DOHH2 (cell line): ENCODE data around the gene TMEM30B.

ENCODE experiments used
- H3F3A ChIP-seq: fragments of 200-600 bp; sonication (generic), shearing (Covaris generic); 2 replicates; pipeline ENCODE4 v1.6.0; 2016; ENCODE audit warnings: antibody characterized with exemption, mild to moderate bottlenecking; ENCODE audit not compliant: control insufficient read depth, insufficient read depth
- H3K27ac ChIP-seq: fragments of 200-600 bp; sonication (generic); 2 replicates; pipeline ENCODE4 v1.5.1; 2014; ENCODE audit warnings: low read depth, mild to moderate bottlenecking, low read length, moderate library complexity
- H3K27me3 ChIP-seq: fragments of 200-600 bp; sonication (generic); 2 replicates; pipeline ENCODE4 v1.6.1; 2014; ENCODE audit warnings: mild to moderate bottlenecking, low read length, mixed read lengths; ENCODE audit not compliant: control insufficient read depth
- H3K36me3 ChIP-seq: fragments of 200-600 bp; sonication (generic); 2 replicates; pipeline ENCODE4 v1.6.1; 2014; ENCODE audit warnings: mild to moderate bottlenecking, low read length, moderate library complexity, mixed read lengths; ENCODE audit not compliant: control insufficient read depth
- H3K4me1 ChIP-seq: fragments of 200-600 bp; sonication (generic); 2 replicates; pipeline ENCODE4 v1.6.1; 2014; ENCODE audit warnings: mild to moderate bottlenecking, low read length, mixed read lengths; ENCODE audit not compliant: control insufficient read depth
- H3K4me2 ChIP-seq: fragments of 200-600 bp; sonication (generic); 2 replicates; pipeline ENCODE4 v1.6.0; 2014; ENCODE audit warnings: mild to moderate bottlenecking, low read length, moderate library complexity
- H3K4me3 ChIP-seq: fragments of 200-600 bp; sonication (generic); 2 replicates; pipeline ENCODE4 v1.5.1; 2014; ENCODE audit warnings: mild to moderate bottlenecking, low read length, mixed read lengths
- H3K79me2 ChIP-seq: fragments of 200-600 bp; sonication (generic); 2 replicates; pipeline ENCODE4 v1.6.1; 2014; ENCODE audit warnings: mild to moderate bottlenecking, low read length, mixed read lengths; ENCODE audit not compliant: control insufficient read depth
- H3K9me2 ChIP-seq: fragments of 200-600 bp; sonication (generic); replicated peaks from 2 replicates; pipeline ENCODE4 v1.6.1; 2014; ENCODE audit warnings: mild to moderate bottlenecking, low read length, mixed read lengths; ENCODE audit not compliant: control insufficient read depth
- H3K9me3 ChIP-seq: fragments of 200-600 bp; sonication (generic); 2 replicates; pipeline ENCODE4 v1.6.1; 2014; ENCODE audit warnings: antibody characterized with exemption, low read length, mixed read lengths; ENCODE audit not compliant: control insufficient read depth, insufficient read depth
- H4K20me1 ChIP-seq: fragments of 200-600 bp; sonication (generic); 2 replicates; pipeline ENCODE4 v1.6.0; 2014; ENCODE audit warnings: low read depth, mild to moderate bottlenecking, antibody characterized with exemption, low read length, moderate library complexity; ENCODE audit not compliant: control insufficient read depth, insufficient read depth
- EZH2phosphoT487 ChIP-seq: fragments of 200-600 bp; sonication (generic); IDR thresholded peaks from 2 replicates; pipeline ENCODE4 v1.6.1; 2017; ENCODE audit warnings: borderline replicate concordance, mild to moderate bottlenecking, antibody characterized with exemption, low read length, moderate library complexity, mixed read lengths
- TF ChIP-seq, protein P1 (sequence below): fragments of 200-600 bp; sonication (generic); IDR thresholded peaks from one replicate; pipeline ENCODE4 v1.5.1; 2014; ENCODE audit warnings: antibody characterized with exemption, mild to moderate bottlenecking, low read depth, low read length; ENCODE audit not compliant: poor library complexity, severe bottlenecking

TMEM30B gene

DNA sequence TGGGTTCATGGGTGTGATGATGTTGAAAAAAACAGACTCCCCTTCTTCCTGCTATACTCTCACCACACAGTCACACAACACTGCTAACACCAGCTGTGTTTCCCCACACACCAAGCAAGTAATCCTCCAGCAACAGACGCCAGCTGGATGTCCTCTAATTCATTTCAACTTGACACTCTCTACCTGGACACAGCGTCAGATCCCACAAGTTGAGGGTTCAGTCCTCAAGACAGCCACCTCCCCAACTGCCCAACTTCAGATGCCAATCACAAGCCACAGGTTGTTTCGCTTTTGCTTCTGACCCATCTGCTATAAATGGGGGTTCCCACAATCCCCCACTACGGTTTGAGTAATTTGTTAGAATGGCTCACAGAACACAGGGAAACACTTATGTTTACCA lies 49.3 kb downstream of the TMEM30B start:
- Histone ChIP-seq H3K79me2 (no peaks in the 10 kb centered on the region), H3K27me3 (no peaks in the 10 kb centered on the region), H3F3A (no peaks in the 10 kb centered on the region), H3K4me3 (no peak overlapping the region), H3K27ac (no peak overlapping the region), H3K36me3 (no peaks in the 10 kb centered on the region), H4K20me1 (no peaks in the 10 kb centered on the region), H3K4me2 (no peak overlapping the region), H3K9me2 (no peaks in the 10 kb centered on the region), H3K4me1 (no peaks in the 10 kb centered on the region), H3K9me3 (no peaks in the 10 kb centered on the region)
- no peak for TF ChIP-seq EZH2phosphoT487
- TF ChIP-seq, protein P1, sequence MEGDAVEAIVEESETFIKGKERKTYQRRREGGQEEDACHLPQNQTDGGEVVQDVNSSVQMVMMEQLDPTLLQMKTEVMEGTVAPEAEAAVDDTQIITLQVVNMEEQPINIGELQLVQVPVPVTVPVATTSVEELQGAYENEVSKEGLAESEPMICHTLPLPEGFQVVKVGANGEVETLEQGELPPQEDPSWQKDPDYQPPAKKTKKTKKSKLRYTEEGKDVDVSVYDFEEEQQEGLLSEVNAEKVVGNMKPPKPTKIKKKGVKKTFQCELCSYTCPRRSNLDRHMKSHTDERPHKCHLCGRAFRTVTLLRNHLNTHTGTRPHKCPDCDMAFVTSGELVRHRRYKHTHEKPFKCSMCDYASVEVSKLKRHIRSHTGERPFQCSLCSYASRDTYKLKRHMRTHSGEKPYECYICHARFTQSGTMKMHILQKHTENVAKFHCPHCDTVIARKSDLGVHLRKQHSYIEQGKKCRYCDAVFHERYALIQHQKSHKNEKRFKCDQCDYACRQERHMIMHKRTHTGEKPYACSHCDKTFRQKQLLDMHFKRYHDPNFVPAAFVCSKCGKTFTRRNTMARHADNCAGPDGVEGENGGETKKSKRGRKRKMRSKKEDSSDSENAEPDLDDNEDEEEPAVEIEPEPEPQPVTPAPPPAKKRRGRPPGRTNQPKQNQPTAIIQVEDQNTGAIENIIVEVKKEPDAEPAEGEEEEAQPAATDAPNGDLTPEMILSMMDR, result no peak

DNA sequence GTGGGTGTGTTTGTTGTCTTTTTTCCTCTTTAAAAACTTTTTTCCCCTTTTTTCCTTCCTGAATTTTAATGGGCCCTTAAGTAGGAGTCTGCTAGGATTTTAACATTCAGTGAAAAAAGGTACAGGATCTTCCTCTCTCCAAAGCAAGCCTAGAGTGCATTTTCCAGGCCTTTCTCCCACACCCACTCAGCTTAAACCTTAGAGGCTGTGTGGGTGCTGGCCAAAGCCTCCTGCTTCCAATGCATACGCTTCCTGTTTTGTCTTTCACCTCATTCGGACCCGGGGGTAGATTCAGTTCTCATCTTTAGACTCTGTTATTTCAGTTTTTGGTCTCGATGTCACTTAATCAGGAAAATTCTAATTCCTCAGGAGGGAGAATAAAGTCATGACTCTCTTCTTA lies 51.2 kb downstream of the TMEM30B start:
- H3K4me1 ChIP-seq, result no peaks in the 10 kb centered on the region
- TF ChIP-seq, protein P1, result no peak
- TF ChIP-seq EZH2phosphoT487, result no peak
- H3K4me2 ChIP-seq, result no peak overlapping the region
- no peak overlapping the region for H3K4me3 ChIP-seq
- no peak overlapping the region for H3K27ac ChIP-seq
- no peaks in the 10 kb centered on the region for H3K36me3 ChIP-seq
- H3K27me3 ChIP-seq, result no peaks in the 10 kb centered on the region
- no peaks in the 10 kb centered on the region for H3F3A ChIP-seq
- no peaks in the 10 kb centered on the region for H3K9me2 ChIP-seq
- no peaks in the 10 kb centered on the region for H4K20me1 ChIP-seq
- H3K79me2 ChIP-seq, result no peaks in the 10 kb centered on the region
- no peaks in the 10 kb centered on the region for H3K9me3 ChIP-seq

DNA sequence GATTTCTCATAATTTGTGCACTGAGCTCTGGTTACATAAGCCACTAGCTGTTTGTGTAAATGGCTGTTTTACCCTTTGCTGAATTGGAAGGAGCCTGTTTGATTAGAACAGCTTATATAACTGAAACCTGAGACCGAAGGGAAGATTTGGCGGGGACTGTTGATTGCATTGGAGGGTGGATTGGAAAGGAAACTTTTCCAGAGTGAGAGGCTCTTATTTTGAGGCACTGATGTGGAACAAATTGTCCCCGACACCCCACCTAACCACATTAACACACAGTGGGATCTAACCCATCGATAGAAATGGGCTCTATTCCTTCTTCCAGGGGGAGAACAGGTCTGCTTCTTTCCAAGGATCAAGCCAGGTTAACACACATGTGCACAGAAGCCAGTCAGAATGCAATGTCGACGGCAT lies 51.7 kb downstream of the TMEM30B start:
- Histone ChIP-seq H3K4me2 (no peak overlapping the region), H3K9me3 (no peaks in the 10 kb centered on the region), H3K27me3 (no peaks in the 10 kb centered on the region), H3K4me3 (no peak overlapping the region), H3K4me1 (no peaks in the 10 kb centered on the region), H3K27ac (no peak overlapping the region), H3K79me2 (no peaks in the 10 kb centered on the region), H4K20me1 (no peaks in the 10 kb centered on the region), H3K9me2 (no peaks in the 10 kb centered on the region), H3K36me3 (no peaks in the 10 kb centered on the region), H3F3A (no peaks in the 10 kb centered on the region)
- no peak for TF ChIP-seq EZH2phosphoT487
- TF ChIP-seq, protein P1, result no peak
